Nucleus accumbens (tissue), 56 donors: ENCODE measurements around the gene GOLPH3L.
"Not testable (repeated sequence)": the region's sequence is repeated elsewhere in the genome, so short reads cannot be mapped to it uniquely, and the experiment has no call there.

ENCODE experiments used
- DNase-seq, 56 donors: peaks; one replicate each; lab custom pipeline; 2025; lab: John Stamatoyannopoulos, UW

GOLPH3L gene

GRCh38 chr1:150696995-150697927 lies at the start of gene GOLPH3L:
GOLPH3L (minus strand) TSS chr1:150697154; CDS start chr1:150694838, 2,316 bp downstream.
- DNase-seq = peak; percentile 23 to 98 (median 90)

DNA sequence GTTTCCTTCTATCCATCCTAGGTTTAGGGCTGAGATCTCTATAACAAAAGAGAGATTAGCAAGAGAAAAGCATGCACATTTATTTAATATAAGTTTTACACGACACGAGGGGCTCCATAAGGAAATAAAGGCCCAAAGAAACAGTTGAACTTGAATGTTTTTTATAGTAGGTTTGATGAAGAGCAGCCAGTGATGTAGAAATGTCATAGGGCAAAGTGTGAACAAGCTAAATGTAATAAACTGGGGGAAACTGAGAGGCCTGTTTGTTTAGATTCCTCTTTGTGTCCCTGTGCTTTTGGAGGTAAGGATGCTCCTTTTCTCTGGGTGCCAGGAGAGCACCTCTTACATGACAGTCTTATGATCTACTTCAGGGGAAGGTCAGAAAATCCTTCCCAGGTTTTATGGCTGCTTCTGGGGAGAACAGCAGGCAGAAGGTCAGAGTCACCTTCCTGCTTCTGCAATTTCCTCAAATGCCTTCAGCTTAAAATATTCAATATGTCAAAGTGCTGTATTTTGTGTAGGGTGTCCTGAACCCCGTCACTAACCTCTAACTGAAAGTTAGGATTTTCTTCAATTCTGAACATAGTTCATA lies 33.3 kb upstream of the GOLPH3L start:
- no peak for DNase-seq

DNA sequence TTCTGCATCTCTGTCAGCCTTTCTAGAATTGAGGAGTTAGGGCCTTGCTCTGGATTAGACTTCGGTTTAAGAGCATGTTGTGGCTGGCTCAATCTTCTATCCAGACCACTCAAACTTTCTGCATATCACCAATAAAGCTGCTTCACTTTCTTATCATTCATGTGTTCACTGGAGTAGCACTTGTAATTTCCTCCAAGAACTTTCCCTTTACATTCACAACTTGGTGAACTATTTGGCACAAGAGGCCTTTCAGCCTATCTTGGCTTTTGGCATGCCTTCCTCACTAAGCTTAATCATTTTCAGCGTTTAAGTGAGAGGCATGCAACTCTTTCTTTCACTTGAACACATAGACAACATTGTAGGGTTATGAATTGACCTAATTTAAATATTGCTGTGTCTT lies 27.4 kb upstream of the GOLPH3L start:
- DNase-seq = no peak

- DNase-seq = no peak
Observed at GRCh38 chr1:150720703-150721102, 23.7 kb upstream of the GOLPH3L start, which contains the start of gene HORMAD1. HORMAD1 (minus strand) TSS chr1:150720895; CDS start chr1:150719505, 1,390 bp downstream.

- DNase-seq = no peak
Observed at GRCh38 chr1:150720098-150720497, 23.1 kb upstream of the GOLPH3L start.

GRCh38 chr1:150718225-150718891 lies 21.4 kb upstream of the GOLPH3L start:
- DNase-seq = no peak

DNA sequence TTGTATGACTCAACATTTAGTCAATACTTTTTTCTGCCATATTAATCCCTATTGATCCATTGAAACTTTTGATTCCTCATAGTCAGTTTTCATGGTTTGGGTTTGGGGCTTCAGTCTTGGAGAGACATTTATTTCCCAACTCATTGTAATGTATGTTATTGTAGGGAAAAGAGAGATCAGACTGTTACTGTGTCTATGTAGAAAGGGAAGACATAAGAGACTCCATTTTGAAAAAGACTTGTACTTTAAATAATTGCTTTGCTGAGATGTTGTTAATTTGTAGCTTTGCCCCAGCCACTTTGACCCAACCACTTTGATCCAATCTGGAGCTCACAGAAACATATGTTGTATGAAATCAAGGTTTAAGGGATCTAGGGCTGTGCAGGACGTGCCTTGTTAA lies 12.1 kb upstream of the GOLPH3L start:
- DNase-seq = not testable (repeated sequence)

GRCh38 chr1:150708595-150708994 lies 11.6 kb upstream of the GOLPH3L start:
- DNase-seq = no peak

- no peak for DNase-seq
Observed at GRCh38 chr1:150706091-150706490, 9.1 kb upstream of the GOLPH3L start.

DNA sequence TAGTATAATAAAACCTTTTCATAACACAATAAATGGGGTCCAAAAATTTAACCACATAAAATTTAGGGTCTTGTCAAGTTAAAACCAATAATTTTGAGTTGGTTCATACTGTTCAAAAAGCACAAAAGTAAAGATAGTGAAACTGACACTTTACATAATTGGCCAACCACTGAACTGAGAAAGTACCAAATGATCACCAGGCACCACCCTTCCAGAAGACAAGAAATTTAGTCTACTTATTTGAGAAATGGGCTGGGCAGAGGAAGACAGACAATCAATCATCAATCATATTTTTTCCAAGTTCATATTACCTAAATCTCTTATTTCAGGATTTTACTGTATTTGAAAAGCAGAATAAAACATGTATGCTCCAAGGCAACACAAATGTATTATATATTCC lies 6.5 kb upstream of the GOLPH3L start:
- no peak for DNase-seq

GRCh38 chr1:150696590-150696989 lies 364 bp downstream of the GOLPH3L start:
- DNase-seq = no peak

GRCh38 chr1:150696162-150696561 lies 792 bp downstream of the GOLPH3L start:
- no peak for DNase-seq

DNA sequence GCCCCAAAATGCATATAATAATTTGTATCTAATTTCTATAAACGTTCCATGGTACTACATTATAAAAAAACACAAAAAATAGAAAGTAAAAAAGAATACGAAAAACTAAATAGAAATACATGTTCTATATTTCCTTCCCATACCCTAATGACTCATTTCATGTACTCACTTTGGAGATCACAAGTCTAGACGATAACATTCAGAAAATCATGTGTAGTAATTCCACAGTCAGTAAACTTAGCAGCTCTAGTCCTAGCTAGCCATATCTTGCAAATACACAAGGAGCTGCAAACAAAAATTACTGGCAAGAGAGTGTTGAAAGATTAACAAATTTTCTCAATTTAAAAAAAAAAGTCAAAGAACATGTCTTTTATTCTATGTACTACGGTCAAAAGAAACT lies 1.4 kb downstream of the GOLPH3L start:
- DNase-seq = no peak

DNA sequence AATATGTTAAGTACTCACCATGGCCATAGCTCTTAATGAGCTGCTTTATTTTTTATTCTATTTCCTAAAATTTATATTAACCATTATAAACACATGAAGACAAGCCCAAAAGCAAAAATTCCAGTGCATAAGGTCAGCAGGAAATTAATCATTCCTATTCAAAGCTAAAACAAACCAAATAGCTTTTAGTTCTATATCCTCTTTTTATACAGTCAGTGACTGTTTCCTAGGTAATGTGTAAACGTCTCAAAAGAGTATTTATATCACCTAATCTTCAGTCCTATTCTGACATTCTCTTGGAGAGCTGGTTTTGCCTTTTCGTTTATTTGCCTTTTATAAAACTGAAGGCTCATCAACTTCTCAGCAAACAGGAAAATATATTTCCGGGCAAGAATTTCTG lies 4.2 kb downstream of the GOLPH3L start:
- no peak for DNase-seq

DNA sequence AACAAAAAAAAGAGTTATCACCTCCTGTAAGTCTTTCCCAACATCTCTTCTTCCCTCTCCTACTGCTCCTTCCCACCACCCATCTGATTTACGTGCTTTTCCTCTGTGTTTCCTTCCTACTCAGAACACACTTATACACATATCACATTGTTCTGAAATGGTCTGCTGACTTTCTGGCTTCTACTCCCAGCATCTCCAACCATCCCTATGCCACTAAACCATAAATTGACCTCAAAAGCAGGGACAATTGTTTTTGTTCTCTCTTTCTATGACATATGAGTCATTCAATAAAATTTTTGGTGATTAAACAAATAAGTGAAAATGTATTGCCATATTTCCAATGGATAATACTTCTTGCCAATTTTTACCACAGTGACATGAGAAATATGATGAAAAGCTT lies 8.2 kb downstream of the GOLPH3L start:
- no peak for DNase-seq

DNA sequence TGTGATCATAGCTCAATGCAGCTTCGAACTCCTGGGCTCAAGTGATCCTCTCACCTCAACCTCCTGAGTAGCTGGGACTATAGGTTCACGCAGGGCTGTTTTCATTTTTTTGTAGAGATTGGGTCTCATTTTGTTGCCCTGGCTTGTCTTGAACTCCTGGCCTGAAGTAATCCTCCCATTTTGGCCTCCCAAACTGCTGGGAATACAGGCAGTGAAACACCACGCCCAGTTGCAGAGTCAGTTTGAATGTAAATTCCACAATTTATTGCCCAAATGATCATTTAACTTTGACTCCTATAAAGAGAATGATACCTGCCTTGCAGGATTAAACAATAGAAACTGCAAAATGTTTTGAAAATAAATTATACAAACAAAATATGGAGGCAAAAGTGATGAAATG lies 10.7 kb downstream of the GOLPH3L start:
- no peak for DNase-seq

- no peak for DNase-seq
Observed at GRCh38 chr1:150683914-150684313, 13.0 kb downstream of the GOLPH3L start.

DNA sequence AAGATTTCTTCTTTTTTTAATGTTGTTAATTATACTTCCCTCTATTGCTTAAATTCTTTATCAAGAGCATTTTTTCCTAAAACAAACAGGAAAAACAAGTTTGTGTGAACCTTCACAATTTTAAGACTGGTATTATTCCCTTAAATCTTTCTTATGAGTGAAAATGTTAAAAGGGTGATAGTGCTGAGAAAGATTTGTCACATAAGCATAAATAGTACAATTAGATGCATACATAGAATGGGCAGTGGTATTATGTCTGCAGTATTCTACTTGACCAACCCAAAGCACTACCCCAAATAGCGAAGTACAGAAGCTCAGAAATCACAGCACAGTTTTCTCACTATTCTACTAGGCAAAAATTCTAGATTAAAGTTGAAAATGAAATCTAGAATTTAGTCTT lies 18.0 kb downstream of the GOLPH3L start:
- DNase-seq = no peak

GRCh38 chr1:150674881-150675280 lies 22.1 kb downstream of the GOLPH3L start:
- no peak for DNase-seq

DNA sequence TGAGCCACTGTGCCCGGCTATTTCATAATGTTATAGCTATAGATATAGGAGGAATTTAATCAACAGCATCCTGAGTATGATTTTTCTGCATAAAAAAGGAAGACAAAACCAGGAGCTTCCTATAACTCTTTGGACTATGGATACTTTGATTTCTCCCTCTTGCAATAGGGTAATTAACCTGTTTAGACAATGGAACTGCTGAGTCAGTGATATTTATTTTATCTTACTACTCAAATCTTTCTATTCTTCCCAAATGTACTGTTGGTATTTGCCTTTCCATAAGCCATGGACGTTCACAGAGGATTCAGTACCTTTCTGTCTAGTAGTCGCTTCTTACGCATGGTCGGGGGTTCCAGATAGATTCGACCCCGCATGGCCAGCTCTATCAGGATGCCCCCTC lies 33.6 kb downstream of the GOLPH3L start:
- no peak for DNase-seq

DNA sequence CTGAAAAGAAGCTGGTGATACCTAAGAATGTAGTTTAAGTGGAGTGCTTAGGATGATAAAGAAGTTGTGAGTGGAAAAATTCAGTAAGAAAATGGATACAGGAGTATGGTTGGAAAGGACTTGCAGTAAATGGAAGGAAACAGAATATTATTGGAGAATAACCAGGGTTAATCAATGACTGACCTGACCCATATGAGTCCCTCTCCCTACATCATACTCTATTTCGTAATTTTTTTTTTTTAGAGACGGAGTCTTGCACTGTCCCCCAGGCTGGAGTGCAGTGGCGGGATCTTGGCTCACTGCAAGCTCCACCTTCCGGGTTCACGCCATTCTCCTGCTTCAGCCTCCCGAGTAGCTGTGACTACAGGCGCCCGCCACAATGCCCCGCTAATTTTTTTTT lies 34.1 kb downstream of the GOLPH3L start:
- no peak for DNase-seq
